Nephron (organoid): ENCODE results near the gene PLOD3.

Experiments used
- H3K27ac Mint-ChIP-seq, 3 experiments: 2 replicates each; pipeline ENCODE4 v1.8.0; 2020; ENCODE audit warnings: mixed read lengths in 3 of 3, mild to moderate bottlenecking in 2 of 3, moderate library complexity in 1 of 3
- H3K27me3 Mint-ChIP-seq: 2 replicates; pipeline ENCODE4 v1.8.0; 2021; ENCODE audit warnings: low read depth, mild to moderate bottlenecking, moderate library complexity, mixed read lengths
- H3K36me3 Mint-ChIP-seq: 2 replicates; pipeline ENCODE4 v1.8.0; 2020; ENCODE audit warnings: low read depth, mixed read lengths
- H3K4me1 Mint-ChIP-seq: 2 replicates; pipeline ENCODE4 v1.8.0; 2020; ENCODE audit warnings: mixed read lengths
- H3K4me3 Mint-ChIP-seq, 3 experiments: 2 replicates each; pipeline ENCODE4 v1.8.0; 2020; ENCODE audit warnings: mild to moderate bottlenecking in 3 of 3, mixed read lengths in 3 of 3, moderate library complexity in 2 of 3
- H3K9me3 Mint-ChIP-seq: 2 replicates; pipeline ENCODE4 v1.8.0; 2020; ENCODE audit warnings: mixed read lengths
- TF ChIP-seq, protein P1 (sequence below), 3 experiments: fragments of 200-600 bp; sonication (generic); IDR thresholded peaks; one replicate each; pipeline ENCODE4 v1.5.0; 2021; ENCODE audit warnings: antibody characterized with exemption in 3 of 3; ENCODE audit not compliant: unreplicated experiment in 3 of 3

The PLOD3 gene

DNA sequence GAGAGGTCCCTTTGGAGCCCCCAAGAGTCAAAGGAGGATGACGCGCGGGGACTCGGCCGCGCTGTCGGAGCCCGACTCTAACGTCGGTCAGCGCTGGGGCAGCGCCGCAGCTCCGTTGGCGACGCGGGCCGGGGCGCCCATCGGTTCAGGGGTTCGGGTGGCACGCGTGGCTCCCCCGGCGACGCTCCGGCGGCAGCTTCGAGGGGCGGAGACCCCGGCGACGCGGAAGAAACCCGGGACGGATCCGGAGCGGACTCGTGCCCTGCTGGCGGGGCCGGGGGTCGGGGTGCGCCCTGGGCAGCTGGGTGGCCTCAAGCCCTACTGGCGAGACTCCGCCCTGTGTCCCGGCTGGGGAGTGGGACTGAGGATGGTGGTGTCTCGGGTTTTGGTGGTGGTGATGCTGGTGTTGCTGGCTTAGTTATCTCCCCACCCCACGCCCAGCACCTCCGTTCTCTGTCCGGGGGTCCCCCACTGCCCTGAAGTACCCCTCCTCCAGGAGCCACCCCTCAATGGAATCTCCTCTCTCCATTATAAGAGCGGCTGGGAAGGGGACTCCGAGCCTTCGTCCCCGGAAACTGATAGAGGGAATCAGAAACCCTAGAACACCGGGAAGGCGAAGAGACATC is 37.1 kb downstream of the PLOD3 start, which contains the start of gene NAT16:
TSS of gene NAT16 (minus strand) at position 164 of the 626 bp plus-strand sequence. CDS start 5,486 bp downstream, outside the sequence.
- Mint-ChIP-seq H3K9me3 (peaks cover 4% of the 10 kb centered on the region), H3K4me3 (peak within 1 kb of the TSS; percentile 65 to 73 (median 71)), H3K27ac (no peak within 1 kb of the TSS), H3K27me3 (peaks cover 85% of the 10 kb centered on the region), H3K4me1 (peaks cover 12% of the 10 kb centered on the region), H3K36me3 (no peaks in the 10 kb centered on the region)
- TF ChIP-seq, protein P1, sequence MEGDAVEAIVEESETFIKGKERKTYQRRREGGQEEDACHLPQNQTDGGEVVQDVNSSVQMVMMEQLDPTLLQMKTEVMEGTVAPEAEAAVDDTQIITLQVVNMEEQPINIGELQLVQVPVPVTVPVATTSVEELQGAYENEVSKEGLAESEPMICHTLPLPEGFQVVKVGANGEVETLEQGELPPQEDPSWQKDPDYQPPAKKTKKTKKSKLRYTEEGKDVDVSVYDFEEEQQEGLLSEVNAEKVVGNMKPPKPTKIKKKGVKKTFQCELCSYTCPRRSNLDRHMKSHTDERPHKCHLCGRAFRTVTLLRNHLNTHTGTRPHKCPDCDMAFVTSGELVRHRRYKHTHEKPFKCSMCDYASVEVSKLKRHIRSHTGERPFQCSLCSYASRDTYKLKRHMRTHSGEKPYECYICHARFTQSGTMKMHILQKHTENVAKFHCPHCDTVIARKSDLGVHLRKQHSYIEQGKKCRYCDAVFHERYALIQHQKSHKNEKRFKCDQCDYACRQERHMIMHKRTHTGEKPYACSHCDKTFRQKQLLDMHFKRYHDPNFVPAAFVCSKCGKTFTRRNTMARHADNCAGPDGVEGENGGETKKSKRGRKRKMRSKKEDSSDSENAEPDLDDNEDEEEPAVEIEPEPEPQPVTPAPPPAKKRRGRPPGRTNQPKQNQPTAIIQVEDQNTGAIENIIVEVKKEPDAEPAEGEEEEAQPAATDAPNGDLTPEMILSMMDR (IDR thresholded peaks at IDR 0.05; ENCODE audit: unreplicated experiment in 3 of 3): no peak

DNA sequence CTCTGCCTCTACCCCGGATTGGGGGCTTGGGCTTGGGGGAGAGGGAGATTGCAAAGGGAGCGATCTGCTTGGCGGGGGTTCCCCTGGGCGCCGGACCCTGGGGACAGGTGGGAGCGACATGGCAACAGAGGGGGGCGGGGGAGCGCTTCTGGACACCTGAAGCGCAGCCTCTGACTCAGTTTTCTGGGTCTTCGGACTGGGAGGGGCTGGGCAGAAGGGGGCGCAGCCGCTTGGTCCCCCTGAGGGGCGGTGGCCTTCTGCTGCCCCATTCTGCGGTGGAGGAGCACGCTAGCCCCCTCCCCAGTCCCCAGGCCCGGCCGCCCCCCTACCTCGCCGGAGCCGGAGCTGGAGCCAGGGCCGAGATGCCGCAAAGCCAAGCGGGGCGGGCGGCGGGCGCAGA is 37.7 kb downstream of the PLOD3 start:
- peaks cover 85% of the 10 kb centered on the region for H3K27me3 Mint-ChIP-seq
- TF ChIP-seq, protein P1 (IDR thresholded peaks at IDR 0.05; ENCODE audit: unreplicated experiment in 3 of 3): no peak
- peaks cover 4% of the 10 kb centered on the region for H3K9me3 Mint-ChIP-seq
- peaks cover 12% of the 10 kb centered on the region for H3K4me1 Mint-ChIP-seq
- H3K27ac Mint-ChIP-seq: no peak overlapping the region
- peak overlapping the region in 1 of 3 experiments; percentile 70 for H3K4me3 Mint-ChIP-seq
- H3K36me3 Mint-ChIP-seq: no peaks in the 10 kb centered on the region

DNA sequence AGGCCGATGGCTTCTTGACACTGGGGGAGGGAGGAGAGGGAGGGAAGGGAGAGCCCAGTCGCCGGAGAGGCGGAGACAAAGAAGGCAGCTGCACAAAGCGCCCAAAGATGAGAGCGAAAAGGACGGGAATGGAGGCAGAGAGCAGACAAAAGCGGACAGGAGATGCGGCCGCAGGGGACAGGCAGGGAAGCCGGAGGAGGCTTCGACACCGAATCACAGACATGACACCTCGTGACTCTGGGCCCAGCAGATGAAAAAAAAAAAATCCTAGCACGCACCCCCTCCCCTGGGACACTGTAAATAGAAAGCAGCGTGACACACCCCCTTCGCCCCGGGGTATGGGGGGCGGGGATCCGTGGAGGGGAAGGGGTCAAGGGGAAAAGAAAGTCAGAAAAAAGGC is 38.3 kb downstream of the PLOD3 start:
- Mint-ChIP-seq H3K4me1 (peaks cover 12% of the 10 kb centered on the region), H3K4me3 (peak overlapping the region; percentile 65 to 71 (median 70)), H3K27me3 (peaks cover 87% of the 10 kb centered on the region), H3K9me3 (peaks cover 4% of the 10 kb centered on the region), H3K27ac (no peak overlapping the region), H3K36me3 (no peaks in the 10 kb centered on the region)
- TF ChIP-seq, protein P1 (IDR thresholded peaks at IDR 0.05; ENCODE audit: unreplicated experiment in 3 of 3): no peak

DNA sequence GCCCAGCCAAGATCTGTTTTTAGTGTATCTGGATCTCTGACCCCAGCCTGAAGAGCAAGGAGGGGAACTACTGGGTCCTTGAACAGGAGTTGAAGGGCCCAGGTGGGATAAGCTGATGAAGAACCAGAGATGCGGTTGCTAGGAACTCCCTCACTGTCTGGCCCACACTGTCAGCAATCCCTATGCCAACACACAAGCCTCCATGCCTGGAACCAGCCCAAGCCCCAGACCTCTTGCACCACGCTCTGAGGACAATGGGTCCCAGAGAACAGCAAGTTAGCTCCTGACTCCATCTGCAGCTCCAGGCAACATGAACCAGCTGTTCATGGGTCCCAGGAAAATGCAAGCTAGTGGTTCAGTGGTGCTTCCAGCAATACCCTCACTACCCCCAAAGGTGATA is 39.7 kb downstream of the PLOD3 start:
- no peak overlapping the region for H3K4me3 Mint-ChIP-seq
- H3K27ac Mint-ChIP-seq: no peak overlapping the region
- H3K36me3 Mint-ChIP-seq: no peaks in the 10 kb centered on the region
- H3K27me3 Mint-ChIP-seq: peaks cover 99% of the 10 kb centered on the region
- TF ChIP-seq, protein P1 (IDR thresholded peaks at IDR 0.05; ENCODE audit: unreplicated experiment in 3 of 3): no peak
- peaks cover 11% of the 10 kb centered on the region for H3K4me1 Mint-ChIP-seq
- peaks cover 4% of the 10 kb centered on the region for H3K9me3 Mint-ChIP-seq

DNA sequence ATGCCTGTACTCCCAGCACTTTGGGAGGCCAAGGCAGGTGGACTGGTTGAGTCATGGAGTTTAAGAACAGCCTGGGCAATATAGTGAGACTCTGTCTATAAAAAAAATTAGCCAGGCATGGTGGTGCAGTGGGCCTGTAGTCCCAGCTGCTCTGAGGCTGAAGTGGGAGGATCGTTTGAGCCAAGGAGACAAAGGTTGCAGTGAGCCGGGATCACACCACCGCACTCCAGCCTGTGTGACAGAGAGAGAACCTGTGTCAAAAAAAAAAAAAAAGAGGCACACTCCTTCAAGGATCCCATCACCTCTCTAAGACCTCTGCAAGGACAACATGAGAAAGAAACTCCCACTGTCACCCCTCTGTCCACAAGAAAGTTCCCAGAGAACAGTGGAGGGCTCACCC is 41.7 kb downstream of the PLOD3 start:
- H3K4me1 Mint-ChIP-seq: peaks cover 17% of the 10 kb centered on the region
- H3K27ac Mint-ChIP-seq: no peak overlapping the region
- TF ChIP-seq, protein P1 (IDR thresholded peaks at IDR 0.05; ENCODE audit: unreplicated experiment in 3 of 3): no peak
- H3K36me3 Mint-ChIP-seq: no peaks in the 10 kb centered on the region
- peak overlapping the region in 1 of 3 experiments; percentile 27 for H3K4me3 Mint-ChIP-seq
- peaks cover 4% of the 10 kb centered on the region for H3K9me3 Mint-ChIP-seq
- H3K27me3 Mint-ChIP-seq: peaks cover 100% of the 10 kb centered on the region

DNA sequence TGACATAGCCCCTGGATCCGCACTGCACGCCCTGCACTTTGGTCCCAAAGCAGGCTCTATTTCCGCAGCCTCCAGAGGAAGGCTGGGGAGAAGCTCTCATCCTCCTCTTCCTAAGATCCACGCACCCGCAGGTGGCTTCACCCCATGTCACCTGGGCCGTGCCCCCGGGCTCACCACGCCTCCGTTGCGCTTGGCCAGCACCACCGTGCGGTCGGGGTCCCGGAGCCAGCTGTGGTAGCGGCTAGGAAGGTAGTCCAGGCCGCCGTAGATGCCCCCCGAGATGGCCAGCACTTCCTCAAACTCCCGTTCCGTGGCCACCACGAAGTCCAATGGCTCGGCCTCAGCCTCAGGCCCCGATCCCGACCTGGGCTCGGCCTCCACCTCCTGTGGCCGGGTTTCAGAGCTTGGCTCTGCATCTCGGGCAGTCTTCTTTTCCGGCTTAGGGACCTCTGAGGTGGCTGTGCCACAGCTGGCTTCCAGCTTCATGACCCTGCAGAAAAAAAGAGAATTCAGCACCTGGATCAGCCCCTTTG is 43.0 kb downstream of the PLOD3 start:
- peaks cover 25% of the 10 kb centered on the region for H3K4me1 Mint-ChIP-seq
- H3K36me3 Mint-ChIP-seq: no peaks in the 10 kb centered on the region
- H3K4me3 Mint-ChIP-seq: peak overlapping the region in 1 of 3 experiments; percentile 43
- TF ChIP-seq, protein P1 (IDR thresholded peaks at IDR 0.05; ENCODE audit: unreplicated experiment in 3 of 3): no peak
- no peak overlapping the region for H3K27ac Mint-ChIP-seq
- peaks cover 100% of the 10 kb centered on the region for H3K27me3 Mint-ChIP-seq
- H3K9me3 Mint-ChIP-seq: peaks cover 4% of the 10 kb centered on the region
